Central memory CD8-positive, alpha-beta T cell (primary cell): ENCODE results near the gene A1CF.
"Not testable (repeated sequence)": the region's sequence is repeated elsewhere in the genome, so short reads cannot be mapped to it uniquely, and the experiment has no call there.

Experiments used
- ATAC-seq: fragments of 150-1000 bp; cut with Tn5 transposase; replicated peaks from 2 replicates; pipeline ENCODE4 v1.10.0; 2022; ENCODE audit warnings: mild to moderate bottlenecking, moderate FRiP score, moderate number of reproducible peaks; ENCODE audit not compliant: poor library complexity, severe bottlenecking; ENCODE audit errors: extremely low read depth
- DNase-seq, 2 donors: peaks; one replicate each; pipeline ENCODE4 v3.0.0; 2021; ENCODE audit warnings: low spot score in 2 of 2
- H3K27ac Mint-ChIP-seq: one replicate; pipeline ENCODE4 v1.8.0; 2022; ENCODE audit warnings: low read depth, mild to moderate bottlenecking, moderate library complexity, mixed read lengths
- H3K27me3 Mint-ChIP-seq: one replicate; pipeline ENCODE4 v1.8.0; 2022; ENCODE audit warnings: mixed read lengths
- H3K36me3 Mint-ChIP-seq: one replicate; pipeline ENCODE4 v1.8.0; 2022; ENCODE audit warnings: mild to moderate bottlenecking, moderate library complexity, mixed read lengths; ENCODE audit not compliant: insufficient read depth
- H3K4me1 Mint-ChIP-seq: one replicate; pipeline ENCODE4 v1.8.0; 2022; ENCODE audit warnings: mixed read lengths
- H3K4me3 Mint-ChIP-seq: one replicate; pipeline ENCODE4 v1.8.0; 2022; ENCODE audit warnings: mild to moderate bottlenecking, moderate library complexity, mixed read lengths
- H3K9me3 Mint-ChIP-seq: one replicate; pipeline ENCODE4 v1.8.0; 2022; ENCODE audit warnings: mixed read lengths

Gene A1CF, protein sequence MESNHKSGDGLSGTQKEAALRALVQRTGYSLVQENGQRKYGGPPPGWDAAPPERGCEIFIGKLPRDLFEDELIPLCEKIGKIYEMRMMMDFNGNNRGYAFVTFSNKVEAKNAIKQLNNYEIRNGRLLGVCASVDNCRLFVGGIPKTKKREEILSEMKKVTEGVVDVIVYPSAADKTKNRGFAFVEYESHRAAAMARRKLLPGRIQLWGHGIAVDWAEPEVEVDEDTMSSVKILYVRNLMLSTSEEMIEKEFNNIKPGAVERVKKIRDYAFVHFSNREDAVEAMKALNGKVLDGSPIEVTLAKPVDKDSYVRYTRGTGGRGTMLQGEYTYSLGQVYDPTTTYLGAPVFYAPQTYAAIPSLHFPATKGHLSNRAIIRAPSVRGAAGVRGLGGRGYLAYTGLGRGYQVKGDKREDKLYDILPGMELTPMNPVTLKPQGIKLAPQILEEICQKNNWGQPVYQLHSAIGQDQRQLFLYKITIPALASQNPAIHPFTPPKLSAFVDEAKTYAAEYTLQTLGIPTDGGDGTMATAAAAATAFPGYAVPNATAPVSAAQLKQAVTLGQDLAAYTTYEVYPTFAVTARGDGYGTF

DNA sequence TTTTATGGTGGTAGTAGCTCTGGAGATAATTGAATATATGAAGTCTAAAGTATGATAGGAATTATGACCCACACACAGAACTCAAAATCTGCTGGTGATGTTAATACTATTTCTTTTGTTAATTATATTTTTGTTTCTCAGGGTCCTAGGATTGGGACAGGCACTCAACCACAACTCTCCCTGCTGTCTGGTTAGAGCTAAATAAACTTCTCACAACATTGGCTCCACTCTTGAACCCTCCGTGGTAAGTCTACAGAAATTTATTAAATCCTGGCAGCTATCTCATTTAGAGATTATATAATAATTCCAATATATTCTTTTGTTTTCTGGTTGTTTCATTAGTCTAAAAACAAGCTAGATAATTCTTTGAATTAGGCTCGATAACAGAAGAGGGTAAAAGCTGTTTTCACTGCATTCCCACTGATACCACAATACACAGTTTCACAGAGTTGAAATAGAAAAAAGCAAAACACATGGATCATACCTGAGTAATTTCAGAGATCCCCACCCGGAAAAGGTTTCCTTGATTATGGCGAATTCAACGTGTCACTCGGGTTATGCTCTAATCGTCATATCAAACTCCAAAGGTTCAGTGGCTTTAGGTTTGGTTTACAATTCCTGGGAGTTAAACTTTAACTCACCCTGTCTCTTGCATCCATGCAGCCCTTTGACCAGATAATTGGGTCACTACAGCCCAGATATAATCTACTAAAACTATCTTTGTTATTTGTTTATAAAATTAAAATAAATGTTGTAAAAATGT is at the start of gene A1CF:
TSS of gene A1CF (minus strand) at position 531 of the 763 bp plus-strand sequence. CDS start 25,687 bp downstream, outside the sequence.
- no peak for DNase-seq
- no peak within 1 kb of the TSS for H3K4me3 Mint-ChIP-seq
- no peaks in the 10 kb centered on the region for H3K4me1 Mint-ChIP-seq
- no peak for ATAC-seq
- H3K27me3 Mint-ChIP-seq = peaks cover 54% of the 10 kb centered on the region
- no peaks in the 10 kb centered on the region for H3K9me3 Mint-ChIP-seq
- H3K27ac Mint-ChIP-seq = no peak within 1 kb of the TSS
- H3K36me3 Mint-ChIP-seq = no peaks in the 10 kb centered on the region

DNA sequence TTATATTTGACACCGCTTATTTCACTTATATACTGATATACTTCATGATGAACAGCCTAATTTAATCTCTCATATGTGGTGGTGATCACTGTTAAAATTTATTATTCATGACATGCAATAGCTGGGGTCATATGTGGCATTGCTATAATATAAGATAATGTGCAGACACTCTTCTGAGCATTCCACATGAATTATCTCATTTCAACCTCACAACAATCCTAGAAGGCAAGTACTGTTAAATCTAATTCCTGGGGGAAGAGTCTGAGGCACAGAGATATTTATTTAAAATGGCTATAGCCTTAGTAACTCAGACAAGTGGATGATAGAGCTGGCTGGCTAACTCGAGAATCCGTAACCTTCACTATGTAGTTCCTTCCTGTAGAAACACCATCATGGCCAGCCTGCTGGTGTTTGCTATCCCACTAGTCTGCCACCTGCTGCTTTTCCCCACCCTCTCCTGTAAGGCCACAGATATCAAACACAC is 46.6 kb upstream of the A1CF start:
- ATAC-seq (no peak), DNase-seq (no peak)
- Mint-ChIP-seq H3K4me1 (no peaks in the 10 kb centered on the region), H3K9me3 (no peaks in the 10 kb centered on the region), H3K27me3 (peaks cover 31% of the 10 kb centered on the region), H3K27ac (no peak overlapping the region), H3K4me3 (no peak overlapping the region), H3K36me3 (peaks cover 1% of the 10 kb centered on the region)

DNA sequence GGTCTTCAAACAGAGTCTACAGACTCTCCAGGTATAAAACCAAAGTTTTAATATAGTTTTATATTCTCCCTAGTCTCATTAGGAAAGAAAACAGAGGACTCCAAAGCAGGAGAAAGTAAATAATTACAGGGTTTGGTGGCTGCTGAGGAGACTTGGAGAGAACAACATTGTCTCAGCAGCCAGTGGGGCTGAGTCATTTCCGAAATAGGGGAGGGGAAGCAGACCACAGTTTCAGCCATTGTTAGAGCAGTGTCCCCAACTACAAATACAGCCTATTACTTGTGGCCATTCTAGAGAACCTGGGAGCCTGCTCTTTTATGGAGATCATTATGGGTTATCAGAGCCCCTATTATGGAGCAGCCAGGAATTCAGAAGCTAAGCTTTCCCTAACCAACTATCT is 44.2 kb upstream of the A1CF start:
- Mint-ChIP-seq H3K36me3 (peaks cover 1% of the 10 kb centered on the region), H3K27me3 (peaks cover 21% of the 10 kb centered on the region), H3K9me3 (no peaks in the 10 kb centered on the region), H3K27ac (no peak overlapping the region), H3K4me3 (no peak overlapping the region), H3K4me1 (no peaks in the 10 kb centered on the region)
- no peak for ATAC-seq
- DNase-seq = no peak

DNA sequence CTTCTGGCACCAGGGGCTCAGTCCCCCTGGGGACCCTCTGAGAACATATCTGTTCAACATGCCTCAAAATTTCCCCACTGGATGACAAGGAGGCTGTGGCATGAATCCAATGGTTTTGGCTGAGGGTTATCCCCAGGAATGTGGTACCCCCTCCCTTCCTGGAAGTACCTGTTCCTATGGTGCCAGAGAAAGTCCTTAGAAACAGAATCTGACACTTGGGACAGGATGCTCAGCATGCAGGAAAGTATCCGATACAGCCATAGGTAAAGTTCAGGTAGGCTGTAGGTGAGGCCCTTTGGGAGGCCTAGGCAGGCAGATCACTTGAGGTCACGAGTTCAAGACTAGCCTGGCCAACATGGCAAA is 42.7 kb upstream of the A1CF start:
- Mint-ChIP-seq H3K27ac (no peak overlapping the region), H3K36me3 (peaks cover 1% of the 10 kb centered on the region), H3K9me3 (peaks cover 6% of the 10 kb centered on the region), H3K27me3 (peaks cover 10% of the 10 kb centered on the region), H3K4me1 (no peaks in the 10 kb centered on the region), H3K4me3 (no peak overlapping the region)
- ATAC-seq (no peak), DNase-seq (no peak)

DNA sequence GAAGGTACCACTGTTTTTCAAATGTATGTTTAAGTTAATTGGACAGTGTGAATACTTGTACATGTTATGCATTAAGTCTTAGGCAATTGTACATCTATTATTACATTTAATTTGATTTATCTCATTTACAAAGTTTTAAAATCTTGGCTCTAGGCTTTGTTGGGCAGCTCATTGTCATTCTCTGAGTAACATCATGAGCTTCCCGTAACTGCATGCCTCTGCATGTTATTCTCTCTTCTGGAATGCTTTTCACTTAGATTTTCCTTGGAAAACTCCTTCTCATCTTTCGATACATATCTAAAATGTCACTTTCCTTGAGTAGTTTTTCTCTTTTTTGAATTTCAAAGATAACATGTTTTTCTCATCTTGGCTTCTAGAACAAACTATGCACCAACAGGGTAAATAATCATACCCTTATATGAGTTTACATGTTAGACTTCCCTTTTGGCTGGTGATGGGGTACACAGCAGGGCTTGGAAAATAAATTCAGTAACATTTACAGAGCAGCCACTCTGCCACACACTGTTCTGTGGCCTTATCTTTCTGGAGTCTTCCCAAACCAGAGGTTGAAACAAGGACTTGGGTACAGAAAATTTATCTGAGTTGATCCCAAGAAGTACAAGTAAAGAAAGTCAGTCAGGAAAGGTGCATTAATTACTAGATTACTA is 42.2 kb upstream of the A1CF start:
- Mint-ChIP-seq H3K27ac (no peak overlapping the region), H3K9me3 (peaks cover 6% of the 10 kb centered on the region), H3K27me3 (peaks cover 10% of the 10 kb centered on the region), H3K4me1 (no peaks in the 10 kb centered on the region), H3K4me3 (no peak overlapping the region), H3K36me3 (peaks cover 1% of the 10 kb centered on the region)
- no peak for ATAC-seq
- DNase-seq = no peak

DNA sequence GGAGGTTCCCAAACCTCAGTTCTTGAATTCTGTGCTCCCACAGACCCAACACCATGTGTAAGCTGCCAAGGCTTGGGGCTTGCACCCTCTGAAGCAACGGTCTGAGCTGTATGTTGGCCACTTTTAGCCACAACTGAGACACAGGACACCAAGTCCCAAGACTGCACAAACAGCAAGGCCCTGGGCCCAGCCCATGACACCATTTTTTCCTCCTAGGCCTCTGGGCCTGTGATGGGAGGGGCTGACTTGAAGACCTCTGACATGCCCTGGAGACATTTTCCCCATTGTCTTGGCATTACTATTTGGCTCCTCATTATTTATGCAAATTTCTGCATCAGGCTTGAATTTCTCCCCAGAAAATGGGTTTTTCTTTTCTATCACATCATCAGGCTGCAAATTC is 38.0 kb upstream of the A1CF start:
- not testable (repeated sequence) for DNase-seq, ATAC-seq, H3K4me3 Mint-ChIP-seq, H3K36me3 Mint-ChIP-seq, H3K27ac Mint-ChIP-seq, H3K4me1 Mint-ChIP-seq
- Mint-ChIP-seq H3K27me3 (peaks cover 14% of the 10 kb centered on the region), H3K9me3 (peaks cover 11% of the 10 kb centered on the region)

DNA sequence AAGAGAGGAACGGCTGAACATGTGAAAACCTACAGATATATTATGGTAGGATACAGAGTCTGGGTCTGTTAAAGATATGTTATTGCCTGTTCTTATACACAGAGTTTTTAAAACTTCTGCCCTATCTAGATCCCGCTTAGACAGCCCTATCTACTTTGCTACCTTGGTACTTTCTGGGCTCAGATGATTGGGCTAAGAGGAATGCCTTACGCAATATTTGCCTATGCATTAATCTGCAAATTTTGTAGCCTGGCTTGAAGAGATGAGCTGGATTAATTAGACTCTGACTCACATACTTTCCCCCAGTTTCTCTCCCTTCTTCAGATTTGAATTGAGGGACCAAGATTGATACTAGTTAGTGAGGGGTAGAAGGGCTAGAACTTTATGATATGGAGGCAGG is 33.6 kb upstream of the A1CF start:
- no peak for ATAC-seq

DNA sequence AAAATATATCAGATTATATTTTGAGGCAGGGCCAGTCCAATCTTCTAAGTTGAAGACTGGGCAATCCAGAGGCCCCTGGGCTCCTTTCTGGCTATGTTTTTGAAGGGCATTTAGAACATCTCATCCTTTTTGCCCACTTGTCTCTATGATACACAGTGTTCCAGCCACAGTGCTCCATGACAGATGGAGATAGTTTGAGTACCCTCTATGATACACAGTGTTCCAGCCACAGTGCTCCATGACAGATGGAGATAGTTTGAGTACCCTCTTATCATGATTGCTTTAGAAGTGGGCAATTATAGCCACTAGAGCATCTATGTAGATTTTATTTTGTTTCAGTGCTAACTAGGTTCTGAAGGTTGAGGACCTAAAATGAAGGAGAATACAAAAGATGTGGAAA is 33.1 kb upstream of the A1CF start:
- Mint-ChIP-seq H3K27ac (no peak overlapping the region), H3K36me3 (no peaks in the 10 kb centered on the region), H3K4me1 (no peaks in the 10 kb centered on the region), H3K27me3 (peaks cover 44% of the 10 kb centered on the region), H3K9me3 (peaks cover 5% of the 10 kb centered on the region), H3K4me3 (no peak overlapping the region)
- DNase-seq = no peak
- no peak for ATAC-seq

More for the DNA sequence above, 33.6 kb upstream of the A1CF start:
- Mint-ChIP-seq H3K27ac (no peak overlapping the region), H3K27me3 (peaks cover 39% of the 10 kb centered on the region), H3K4me1 (no peaks in the 10 kb centered on the region), H3K4me3 (no peak overlapping the region), H3K9me3 (peaks cover 9% of the 10 kb centered on the region), H3K36me3 (no peaks in the 10 kb centered on the region)
- DNase-seq = no peak

DNA sequence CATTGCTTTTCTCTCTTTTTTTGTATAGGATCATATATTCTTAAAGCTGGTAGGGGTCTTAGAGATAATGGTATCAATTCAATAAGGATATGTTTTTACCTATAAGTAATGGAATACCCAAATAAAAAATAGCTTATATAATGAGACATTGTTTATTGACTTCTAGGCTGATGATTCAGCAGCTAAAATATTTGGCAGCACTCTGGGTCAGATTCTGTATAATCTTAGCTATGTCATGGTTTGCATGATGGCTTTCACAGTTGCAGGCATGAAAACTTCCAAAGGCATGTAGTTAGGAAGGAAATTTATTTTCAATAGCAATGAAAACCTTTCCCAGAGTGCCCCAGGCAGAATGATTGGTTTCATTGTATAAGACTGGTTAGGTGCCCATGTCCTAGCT is 32.1 kb upstream of the A1CF start:
- Mint-ChIP-seq H3K27me3 (peaks cover 55% of the 10 kb centered on the region), H3K4me3 (no peak overlapping the region), H3K4me1 (no peaks in the 10 kb centered on the region), H3K27ac (no peak overlapping the region), H3K36me3 (no peaks in the 10 kb centered on the region), H3K9me3 (peaks cover 5% of the 10 kb centered on the region)
- ATAC-seq = no peak
- DNase-seq = no peak

DNA sequence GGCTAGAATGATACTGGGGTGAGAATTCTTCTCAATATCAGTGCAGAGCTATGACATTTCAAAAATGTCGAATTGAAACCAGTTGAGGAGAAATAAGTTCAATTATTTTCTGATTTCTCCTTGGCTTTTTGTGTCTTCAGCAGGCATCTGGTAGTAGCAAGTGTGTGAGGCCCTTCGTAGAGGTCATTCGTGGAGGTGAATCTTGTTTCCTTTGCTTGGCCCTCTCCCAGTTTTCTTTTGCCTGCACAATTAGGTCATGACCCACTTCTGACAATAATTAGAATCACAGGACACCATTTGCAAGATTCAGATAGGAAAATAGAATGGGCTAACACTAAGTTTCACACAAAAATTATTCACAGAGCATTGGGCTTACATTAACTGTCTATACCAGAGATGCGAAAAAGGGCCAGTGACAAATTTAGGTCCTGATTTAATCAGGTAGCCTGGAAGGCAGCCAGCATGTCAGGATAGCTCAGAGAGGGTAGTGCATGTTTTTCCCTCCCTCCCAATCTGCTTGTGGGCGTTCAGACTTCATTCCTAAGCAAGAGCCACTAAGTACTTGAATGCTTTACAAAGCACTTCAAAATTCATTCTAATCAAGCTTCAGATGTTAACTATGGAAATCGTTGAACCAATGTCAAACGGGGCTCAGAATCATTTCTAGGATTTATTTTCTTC is 24.0 kb upstream of the A1CF start:
- ATAC-seq (no peak), DNase-seq (no peak)
- Mint-ChIP-seq H3K27me3 (peaks cover 18% of the 10 kb centered on the region), H3K27ac (no peak overlapping the region), H3K36me3 (no peaks in the 10 kb centered on the region), H3K4me3 (no peak overlapping the region), H3K4me1 (no peaks in the 10 kb centered on the region), H3K9me3 (no peaks in the 10 kb centered on the region)

DNA sequence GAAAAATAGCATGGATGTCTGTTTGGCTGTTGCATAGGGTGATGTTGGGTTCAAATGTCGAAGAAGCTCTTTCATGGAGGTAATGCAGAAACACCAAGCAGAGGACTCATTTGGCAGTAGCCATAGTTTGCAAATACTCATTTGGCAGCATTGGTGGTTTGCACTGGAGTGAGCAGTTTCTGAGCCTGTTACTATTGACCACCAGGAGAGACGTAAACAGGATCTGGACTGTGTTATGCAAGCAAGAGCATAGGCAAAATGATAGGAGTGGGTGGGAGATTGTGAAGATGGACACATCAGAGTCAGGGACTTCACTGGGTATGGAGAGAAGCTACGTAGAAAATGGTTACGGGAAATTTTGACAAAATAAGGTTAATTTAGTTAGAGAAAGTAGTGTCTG is 22.9 kb upstream of the A1CF start:
- DNase-seq (no peak), ATAC-seq (no peak)
- Mint-ChIP-seq H3K36me3 (no peaks in the 10 kb centered on the region), H3K4me3 (no peak overlapping the region), H3K27ac (no peak overlapping the region), H3K9me3 (no peaks in the 10 kb centered on the region), H3K4me1 (no peaks in the 10 kb centered on the region), H3K27me3 (peaks cover 18% of the 10 kb centered on the region)

DNA sequence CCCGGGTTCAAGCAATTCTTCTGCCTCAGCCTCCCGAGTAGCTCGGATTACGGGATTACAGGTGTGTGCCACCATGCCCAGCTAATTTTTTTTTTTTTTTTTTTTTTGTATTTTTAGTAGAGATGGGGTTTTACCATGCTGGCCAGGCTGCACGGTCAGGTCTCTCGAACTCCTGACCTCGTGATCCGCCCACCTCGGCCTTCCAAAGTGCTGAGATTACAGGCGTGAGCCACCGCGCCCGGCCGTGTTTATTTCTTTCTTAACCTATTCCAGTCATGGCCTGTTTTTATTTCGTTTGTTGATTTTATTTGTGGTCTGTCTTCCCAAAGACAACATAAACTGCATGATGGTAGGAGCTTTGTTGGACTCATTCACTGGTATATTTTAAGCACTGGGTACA is 20.4 kb upstream of the A1CF start:
- H3K27ac Mint-ChIP-seq = not testable (repeated sequence)

More for the DNA sequence above, 20.4 kb upstream of the A1CF start:
- not testable (repeated sequence) for H3K4me1 Mint-ChIP-seq, ATAC-seq, H3K36me3 Mint-ChIP-seq, H3K4me3 Mint-ChIP-seq, DNase-seq, H3K9me3 Mint-ChIP-seq
- H3K27me3 Mint-ChIP-seq = peaks cover 32% of the 10 kb centered on the region
